Nephron progenitor cell (in vitro differentiated cells): ENCODE results near the gene ANKS1B.
"Not testable (repeated sequence)": the region's sequence is repeated elsewhere in the genome, so short reads cannot be mapped to it uniquely, and the experiment has no call there.

Source experiments
- DNase-seq: peaks from one replicate; pipeline ENCODE4 v3.0.0; 2021
- H3K27ac Mint-ChIP-seq: 2 replicates; pipeline ENCODE4 v1.8.0; 2021; ENCODE audit warnings: mild to moderate bottlenecking, moderate library complexity, mixed read lengths
- H3K27me3 Mint-ChIP-seq: 2 replicates; pipeline ENCODE4 v1.8.0; 2021; ENCODE audit warnings: mild to moderate bottlenecking, low read depth, mixed read lengths; ENCODE audit not compliant: poor library complexity
- H3K36me3 Mint-ChIP-seq: 2 replicates; pipeline ENCODE4 v1.8.0; 2021; ENCODE audit warnings: low read depth, mixed read lengths
- H3K4me1 Mint-ChIP-seq: 2 replicates; pipeline ENCODE4 v1.8.0; 2021; ENCODE audit warnings: mixed read lengths
- H3K4me3 Mint-ChIP-seq: 2 replicates; pipeline ENCODE4 v1.8.0; 2021; ENCODE audit warnings: mild to moderate bottlenecking, moderate library complexity, mixed read lengths
- H3K9me3 Mint-ChIP-seq: 2 replicates; pipeline ENCODE4 v1.8.0; 2021; ENCODE audit warnings: mild to moderate bottlenecking, moderate library complexity, mixed read lengths
- TF ChIP-seq, protein P1 (sequence below): fragments of 200-600 bp; sonication (generic); IDR thresholded peaks from 2 replicates; pipeline ENCODE4 v1.5.0; 2021; ENCODE audit warnings: antibody characterized with exemption

ANKS1B gene

DNA sequence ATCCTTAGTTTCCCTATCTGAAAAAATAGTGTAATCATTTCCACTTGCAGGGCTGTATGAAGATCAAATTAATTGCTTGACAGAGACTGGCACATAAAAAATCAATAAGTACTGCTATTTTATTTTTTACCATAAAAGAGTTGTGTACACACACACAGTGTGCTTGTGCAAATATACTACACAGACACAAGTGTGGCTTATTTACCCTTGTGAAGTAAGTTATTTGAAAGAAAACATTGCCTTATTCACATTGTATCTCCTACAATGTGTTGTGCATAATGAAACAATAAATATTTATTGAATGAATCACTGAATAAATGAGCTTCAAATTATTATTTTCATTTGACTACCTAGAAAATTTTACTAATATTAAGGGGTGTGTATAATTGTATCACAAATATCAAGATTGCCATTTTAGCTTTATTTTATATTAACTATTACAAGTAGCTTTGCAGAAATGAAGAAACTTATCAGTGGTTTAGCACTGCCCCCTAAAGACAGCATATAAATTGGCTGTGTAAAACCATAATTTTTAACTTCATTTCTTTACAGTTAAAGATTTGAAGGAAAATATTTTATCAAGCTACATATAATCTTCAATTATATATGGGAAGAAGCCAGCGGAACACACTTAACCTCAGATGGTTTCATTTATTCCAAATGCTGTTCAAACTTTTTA is 325.9 kb downstream of the ANKS1B start:
- no peaks in the 10 kb centered on the region for H3K36me3 Mint-ChIP-seq
- no peaks in the 10 kb centered on the region for H3K9me3 Mint-ChIP-seq
- TF ChIP-seq, protein P1, sequence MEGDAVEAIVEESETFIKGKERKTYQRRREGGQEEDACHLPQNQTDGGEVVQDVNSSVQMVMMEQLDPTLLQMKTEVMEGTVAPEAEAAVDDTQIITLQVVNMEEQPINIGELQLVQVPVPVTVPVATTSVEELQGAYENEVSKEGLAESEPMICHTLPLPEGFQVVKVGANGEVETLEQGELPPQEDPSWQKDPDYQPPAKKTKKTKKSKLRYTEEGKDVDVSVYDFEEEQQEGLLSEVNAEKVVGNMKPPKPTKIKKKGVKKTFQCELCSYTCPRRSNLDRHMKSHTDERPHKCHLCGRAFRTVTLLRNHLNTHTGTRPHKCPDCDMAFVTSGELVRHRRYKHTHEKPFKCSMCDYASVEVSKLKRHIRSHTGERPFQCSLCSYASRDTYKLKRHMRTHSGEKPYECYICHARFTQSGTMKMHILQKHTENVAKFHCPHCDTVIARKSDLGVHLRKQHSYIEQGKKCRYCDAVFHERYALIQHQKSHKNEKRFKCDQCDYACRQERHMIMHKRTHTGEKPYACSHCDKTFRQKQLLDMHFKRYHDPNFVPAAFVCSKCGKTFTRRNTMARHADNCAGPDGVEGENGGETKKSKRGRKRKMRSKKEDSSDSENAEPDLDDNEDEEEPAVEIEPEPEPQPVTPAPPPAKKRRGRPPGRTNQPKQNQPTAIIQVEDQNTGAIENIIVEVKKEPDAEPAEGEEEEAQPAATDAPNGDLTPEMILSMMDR: no peak
- no peak overlapping the region for H3K4me3 Mint-ChIP-seq
- H3K27ac Mint-ChIP-seq: no peak overlapping the region
- DNase-seq: no peak
- no peaks in the 10 kb centered on the region for H3K27me3 Mint-ChIP-seq
- H3K4me1 Mint-ChIP-seq: no peaks in the 10 kb centered on the region

DNA sequence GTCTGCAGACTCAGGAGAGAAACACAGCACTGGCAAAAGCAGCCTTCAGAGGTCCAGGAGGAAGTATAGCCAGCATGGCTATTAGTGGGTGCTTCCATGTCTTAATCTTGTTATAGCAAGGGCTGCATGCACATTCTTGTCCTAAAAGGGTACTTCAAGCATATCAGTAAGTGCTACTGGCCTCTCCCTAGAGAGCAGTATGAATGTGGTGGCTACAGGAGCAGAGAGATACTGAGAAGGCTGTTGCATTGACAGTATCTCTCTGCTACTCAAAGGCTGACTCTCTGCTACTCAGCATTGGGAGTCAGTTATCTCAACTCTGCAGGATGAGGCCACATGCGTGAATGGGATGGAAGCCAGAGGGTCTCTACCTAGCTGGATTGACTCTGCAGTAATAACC is 335.2 kb downstream of the ANKS1B start:
- Mint-ChIP-seq H3K36me3 (no peaks in the 10 kb centered on the region), H3K4me1 (no peaks in the 10 kb centered on the region), H3K4me3 (no peak overlapping the region), H3K27ac (no peak overlapping the region), H3K27me3 (peaks cover 4% of the 10 kb centered on the region), H3K9me3 (no peaks in the 10 kb centered on the region)
- TF ChIP-seq, protein P1: no peak
- no peak for DNase-seq

DNA sequence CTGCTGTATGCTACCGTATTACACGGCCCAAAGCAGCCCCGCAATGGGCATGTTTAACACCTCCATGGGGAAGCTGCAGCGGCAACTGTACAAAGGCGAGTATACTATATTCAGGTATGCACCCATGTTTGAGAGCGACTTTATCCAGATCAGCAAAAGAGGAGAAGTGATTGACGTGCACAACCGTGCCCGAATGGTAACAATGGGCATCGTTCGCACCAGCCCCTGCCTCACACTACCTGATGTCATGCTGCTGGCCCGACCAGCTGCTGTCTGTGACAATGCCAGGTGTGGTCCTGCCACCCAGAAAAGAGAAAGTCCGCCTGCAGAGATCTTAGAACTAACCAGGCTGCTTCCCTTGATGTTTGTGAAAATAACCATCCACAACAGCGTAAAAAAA is 336.6 kb downstream of the ANKS1B start:
- Mint-ChIP-seq H3K27me3 (peaks cover 4% of the 10 kb centered on the region), H3K4me3 (no peak overlapping the region), H3K36me3 (no peaks in the 10 kb centered on the region), H3K4me1 (no peaks in the 10 kb centered on the region), H3K27ac (no peak overlapping the region), H3K9me3 (no peaks in the 10 kb centered on the region)
- DNase-seq: no peak
- TF ChIP-seq, protein P1: no peak

DNA sequence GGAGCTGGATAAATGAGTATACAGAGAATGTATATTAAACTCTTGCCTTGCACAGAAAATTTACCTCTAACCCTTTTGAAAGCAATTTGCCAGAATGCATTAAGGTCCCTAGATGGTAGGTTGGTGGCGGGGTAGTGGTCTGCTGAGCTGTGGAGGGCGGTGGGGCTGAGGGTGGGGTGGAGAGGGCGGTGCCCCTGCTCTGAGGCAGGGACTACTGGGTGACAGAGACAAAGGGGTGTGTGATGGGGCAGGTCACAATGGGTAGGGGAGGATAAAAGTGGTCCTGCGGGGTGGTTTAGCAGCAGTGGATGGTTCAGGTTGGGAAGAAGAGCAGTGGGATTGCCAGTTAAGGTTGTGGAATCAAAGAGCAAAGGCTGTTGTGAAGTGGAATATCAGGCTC is 337.3 kb downstream of the ANKS1B start, which contains the start of gene GARIN6:
Gene GARIN6 (plus strand): TSS at position 301 of the 400 bp plus-strand sequence. CDS start 422 bp downstream, outside the sequence.
- TF ChIP-seq, protein P1: no peak
- Mint-ChIP-seq H3K4me3 (no peak within 1 kb of the TSS), H3K36me3 (no peaks in the 10 kb centered on the region), H3K4me1 (no peaks in the 10 kb centered on the region), H3K9me3 (no peaks in the 10 kb centered on the region), H3K27me3 (peaks cover 4% of the 10 kb centered on the region), H3K27ac (no peak within 1 kb of the TSS)
- DNase-seq: no peak

DNA sequence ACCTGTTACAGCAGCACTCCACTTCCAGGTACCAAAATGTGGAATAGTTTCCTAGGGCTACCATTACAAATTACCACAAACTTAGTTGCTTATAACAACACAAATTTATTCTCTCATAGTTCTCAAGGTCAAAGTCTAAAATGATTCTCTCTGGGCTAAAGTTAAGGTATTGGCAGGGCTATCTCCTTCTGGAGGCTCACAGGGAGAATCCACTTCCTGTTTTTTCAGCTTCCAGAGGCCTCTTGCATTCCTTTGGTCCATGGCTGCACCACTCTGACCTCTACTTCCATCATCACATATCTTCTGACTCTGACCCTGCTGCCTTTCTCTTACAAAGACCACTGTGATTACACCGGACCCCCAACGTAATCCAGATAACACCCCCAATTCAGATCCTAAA is 340.1 kb downstream of the ANKS1B start:
- Mint-ChIP-seq H3K4me1 (no peaks in the 10 kb centered on the region), H3K4me3 (no peak overlapping the region), H3K27me3 (no peaks in the 10 kb centered on the region), H3K9me3 (no peaks in the 10 kb centered on the region), H3K27ac (no peak overlapping the region), H3K36me3 (no peaks in the 10 kb centered on the region)
- TF ChIP-seq, protein P1: no peak
- no peak for DNase-seq

DNA sequence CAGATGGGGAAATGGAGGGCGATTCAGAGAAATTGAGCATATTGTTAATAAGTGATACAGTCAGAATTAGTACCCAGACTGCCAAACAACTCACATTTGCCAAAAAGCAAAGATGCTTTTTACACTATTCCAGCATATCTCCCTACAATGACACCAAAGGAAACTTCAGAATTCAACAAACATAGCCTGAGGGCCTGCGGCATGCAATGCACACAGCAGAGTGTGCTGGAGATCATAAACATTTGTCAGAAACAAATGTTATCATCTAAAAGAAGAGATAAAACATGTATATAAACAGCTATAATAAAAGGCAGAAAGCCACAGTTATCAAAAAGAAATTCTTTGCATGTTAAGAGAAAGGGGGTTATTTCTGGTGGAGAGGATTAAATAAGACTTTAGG is 357.3 kb downstream of the ANKS1B start:
- Mint-ChIP-seq H3K9me3 (peaks cover 3% of the 10 kb centered on the region), H3K36me3 (no peaks in the 10 kb centered on the region), H3K27me3 (no peaks in the 10 kb centered on the region)

DNA sequence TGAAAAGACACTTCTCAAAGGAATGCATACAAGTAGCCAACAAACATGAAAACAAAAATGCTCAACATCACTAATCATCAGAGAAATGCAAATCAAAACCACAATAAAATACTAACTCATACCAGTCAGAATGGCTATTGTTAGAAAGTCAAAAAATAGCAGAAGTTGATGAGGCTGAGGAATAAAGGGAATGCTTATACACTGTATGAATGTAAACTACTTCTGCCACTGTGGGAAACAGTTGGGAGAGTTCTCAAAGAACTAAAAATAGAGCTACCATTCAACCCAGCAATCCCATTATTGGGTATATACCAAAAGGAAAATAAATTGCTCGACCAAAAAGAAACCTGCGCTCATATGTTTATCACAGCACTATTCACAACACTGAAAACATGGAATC is 360.1 kb downstream of the ANKS1B start:
- H3K36me3 Mint-ChIP-seq, H3K4me3 Mint-ChIP-seq, DNase-seq, H3K27me3 Mint-ChIP-seq, H3K4me1 Mint-ChIP-seq, H3K27ac Mint-ChIP-seq: not testable (repeated sequence)
- H3K9me3 Mint-ChIP-seq: peaks cover 21% of the 10 kb centered on the region

More for the DNA sequence above, 357.3 kb downstream of the ANKS1B start:
- DNase-seq: no peak
- H3K4me3 Mint-ChIP-seq: no peak overlapping the region
- no peak overlapping the region for H3K27ac Mint-ChIP-seq
- H3K4me1 Mint-ChIP-seq: no peaks in the 10 kb centered on the region
- TF ChIP-seq, protein P1: no peak
